Mammary epithelial cell (primary cell): Measurements from ENCODE around the gene HES4.

Source experiments
- CTCF ChIP-seq, 2 donors: IDR thresholded peaks in 1 of 2; conservative IDR thresholded peaks in 1 of 2; 2 replicates each; pipeline ENCODE4 v1.5.1; 2011 to 2012; ENCODE audit warnings: inconsistent platforms in 2 of 2, low read length in 2 of 2, mild to moderate bottlenecking in 2 of 2, control low read depth in 1 of 2, low read depth in 1 of 2; ENCODE audit not compliant: insufficient read depth in 1 of 2; ENCODE audit errors: extremely low read depth in 1 of 2
- EZH2 ChIP-seq: IDR thresholded peaks from 2 replicates; pipeline ENCODE4 v1.6.1; 2012; ENCODE audit warnings: low read length, inconsistent platforms, borderline replicate concordance

- TF ChIP-seq CTCF (conservative IDR thresholded peaks at IDR 0.05 in 1 of 2, IDR thresholded peaks at IDR 0.05 in 1 of 2; ENCODE audit: extremely low read depth in 1 of 2, insufficient read depth in 1 of 2, low read depth in 1 of 2, low read length in 2 of 2), result no peak
- no peak for TF ChIP-seq EZH2
These were observed 26.9 kb upstream of the HES4 start for GRCh38 chr1:1026599-1027413.
